Suprapubic skin (tissue), 4 donors: ENCODE results near the gene COL5A1.

Experiments used
- POLR2A ChIP-seq, 2 donors: fragments of 450-650 bp; IDR thresholded peaks; one replicate each; pipeline ENCODE4 v1.6.1; 2017; ENCODE audit warnings: antibody characterized with exemption in 2 of 2, mild to moderate bottlenecking in 2 of 2, moderate library complexity in 2 of 2
- POLR2AphosphoS5 ChIP-seq, 3 donors: sonication (generic); formaldehyde crosslinking; IDR thresholded peaks; one replicate each; pipeline ENCODE4 v1.6.1; 2017; ENCODE audit warnings: antibody characterized with exemption in 3 of 3
- TF ChIP-seq, protein P1 (sequence below), 2 donors: fragments of 200-600 bp in 1 of 2; fragments of 450-650 bp in 1 of 2; sonication (generic) in 1 of 2; IDR thresholded peaks; one replicate each; pipeline ENCODE4 v1.5.1; 2016 to 2019; ENCODE audit warnings: antibody characterized with exemption in 2 of 2, mild to moderate bottlenecking in 1 of 2, moderate library complexity in 1 of 2

DNA sequence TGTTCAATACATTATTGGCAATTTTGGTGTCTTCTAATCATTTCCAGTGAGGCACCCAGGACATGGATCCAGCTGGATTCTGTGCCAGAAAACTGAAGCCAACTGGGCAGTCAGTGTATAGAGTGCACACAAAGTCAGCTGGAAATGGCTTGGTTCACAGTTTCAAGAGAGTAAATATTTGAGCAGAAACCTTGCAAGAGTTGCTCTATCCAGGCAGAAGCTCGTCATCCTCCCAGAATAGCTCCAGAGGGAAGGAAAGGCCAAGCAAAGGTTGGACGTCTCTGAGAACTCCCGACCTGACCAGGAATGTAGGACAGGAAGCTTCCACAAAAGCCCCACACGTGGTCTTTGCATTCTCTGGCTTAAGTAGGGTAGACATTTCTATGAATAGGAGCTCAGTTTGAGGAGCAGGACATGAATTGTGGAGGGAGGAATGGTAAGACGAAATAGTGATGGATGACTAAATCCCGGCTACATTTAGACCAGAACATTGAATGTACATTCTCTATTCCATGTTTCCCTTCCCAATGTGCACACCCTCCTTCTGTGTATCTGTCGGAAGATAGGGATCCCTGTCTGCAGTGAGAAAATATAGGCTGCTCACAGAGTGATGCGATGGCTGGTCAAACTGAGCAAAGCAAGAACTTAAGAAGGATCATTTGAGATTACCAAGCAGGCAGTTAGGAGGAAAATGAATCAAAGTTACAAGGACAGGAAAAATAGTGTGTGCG is 166.3 kb downstream of the COL5A1 start:
- TF ChIP-seq, protein P1, sequence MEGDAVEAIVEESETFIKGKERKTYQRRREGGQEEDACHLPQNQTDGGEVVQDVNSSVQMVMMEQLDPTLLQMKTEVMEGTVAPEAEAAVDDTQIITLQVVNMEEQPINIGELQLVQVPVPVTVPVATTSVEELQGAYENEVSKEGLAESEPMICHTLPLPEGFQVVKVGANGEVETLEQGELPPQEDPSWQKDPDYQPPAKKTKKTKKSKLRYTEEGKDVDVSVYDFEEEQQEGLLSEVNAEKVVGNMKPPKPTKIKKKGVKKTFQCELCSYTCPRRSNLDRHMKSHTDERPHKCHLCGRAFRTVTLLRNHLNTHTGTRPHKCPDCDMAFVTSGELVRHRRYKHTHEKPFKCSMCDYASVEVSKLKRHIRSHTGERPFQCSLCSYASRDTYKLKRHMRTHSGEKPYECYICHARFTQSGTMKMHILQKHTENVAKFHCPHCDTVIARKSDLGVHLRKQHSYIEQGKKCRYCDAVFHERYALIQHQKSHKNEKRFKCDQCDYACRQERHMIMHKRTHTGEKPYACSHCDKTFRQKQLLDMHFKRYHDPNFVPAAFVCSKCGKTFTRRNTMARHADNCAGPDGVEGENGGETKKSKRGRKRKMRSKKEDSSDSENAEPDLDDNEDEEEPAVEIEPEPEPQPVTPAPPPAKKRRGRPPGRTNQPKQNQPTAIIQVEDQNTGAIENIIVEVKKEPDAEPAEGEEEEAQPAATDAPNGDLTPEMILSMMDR (IDR thresholded peaks at IDR 0.05), result no peak
- TF ChIP-seq POLR2A (IDR thresholded peaks at IDR 0.05) (no peak), POLR2AphosphoS5 (IDR thresholded peaks at IDR 0.05) (no peak)
